NCI-H146 treated with DMSO at 0.1 percent for 48 hours (cell line): Measurements from ENCODE around the gene HAT1.
"Not testable (repeated sequence)": the region's sequence is repeated elsewhere in the genome, so short reads cannot be mapped to it uniquely, and the experiment has no call there.

Experiments
- DNase-seq: peaks from one replicate; lab custom pipeline; 2025; ENCODE audit not compliant: unreplicated experiment; lab: John Stamatoyannopoulos, UW

HAT1 gene

GRCh38 chr2:171968509-171968908 lies 46.2 kb downstream of the HAT1 start:
- DNase-seq = no peak

- no peak for DNase-seq
These were observed 50.2 kb downstream of the HAT1 start for GRCh38 chr2:171972329-171972982.

- no peak for DNase-seq
These were observed 56.8 kb downstream of the HAT1 start for GRCh38 chr2:171979103-171979502.

GRCh38 chr2:171983924-171984323 lies 61.7 kb downstream of the HAT1 start:
- not testable (repeated sequence) for DNase-seq

- DNase-seq = no peak
These were observed 62.8 kb downstream of the HAT1 start for GRCh38 chr2:171985076-171985475.

GRCh38 chr2:171986778-171987177 lies 64.5 kb downstream of the HAT1 start:
- DNase-seq = no peak

- no peak for DNase-seq
These were observed 68.8 kb downstream of the HAT1 start for GRCh38 chr2:171991027-171991426.

- DNase-seq = no peak
These were observed 73.3 kb downstream of the HAT1 start for GRCh38 chr2:171995586-171995985.

- DNase-seq = no peak
These were observed 73.8 kb downstream of the HAT1 start for GRCh38 chr2:171996021-171996420.

GRCh38 chr2:171997031-171997430 lies 74.8 kb downstream of the HAT1 start:
- not testable (repeated sequence) for DNase-seq

GRCh38 chr2:171999161-171999560 lies 76.9 kb downstream of the HAT1 start:
- no peak for DNase-seq

- DNase-seq = peak; percentile 74
These were observed 77.6 kb downstream of the HAT1 start, which contains the start of gene METAP1D for GRCh38 chr2:171999604-172000469. TSS of gene METAP1D (plus strand) at chr2:171999953. CDS start at chr2:171999970, 17 bp downstream.

- no peak for DNase-seq
These were observed 78.6 kb downstream of the HAT1 start for GRCh38 chr2:172000696-172001361.

GRCh38 chr2:172007372-172007771 lies 85.1 kb downstream of the HAT1 start:
- no peak for DNase-seq

GRCh38 chr2:172009823-172010222 lies 87.6 kb downstream of the HAT1 start:
- DNase-seq = no peak

GRCh38 chr2:172011812-172012575 lies 89.7 kb downstream of the HAT1 start:
- DNase-seq = no peak

- DNase-seq = peak; percentile 3
These were observed 90.6 kb downstream of the HAT1 start for GRCh38 chr2:172012677-172013391.

- DNase-seq = no peak
These were observed 91.1 kb downstream of the HAT1 start for GRCh38 chr2:172013396-172013795.

- DNase-seq = no peak
These were observed 99.0 kb downstream of the HAT1 start for GRCh38 chr2:172021074-172021931.
